Activated gamma-delta T cell (primary cell): ENCODE results near the gene ZNF354C.
"Not testable (repeated sequence)": the region's sequence is repeated elsewhere in the genome, so short reads cannot be mapped to it uniquely, and the experiment has no call there.

Source experiments
- DNase-seq: peaks from one replicate; lab custom pipeline; 2025; lab: John Stamatoyannopoulos, UW
- total RNA-seq, 2 donors: gene quantifications; one replicate each; lab custom pipeline; 2026; lab: John Stamatoyannopoulos, UW

Gene ZNF354C
- total RNA-seq: 31.1 to 48.3 reads per million in 2 donors

- peak; percentile 79 for DNase-seq
Observed at GRCh38 chr5:179060116-179061008, at the start of gene ZNF354C. ZNF354C (plus strand) TSS chr5:179060373; CDS start chr5:179062069, 1,696 bp downstream.

GRCh38 chr5:179023528-179024189 lies 36.5 kb upstream of the ZNF354C start, which contains the start of gene ZNF879:
ZNF879 (plus strand) TSS chr5:179023804; CDS start chr5:179025005, 1,201 bp downstream.
- peak; percentile 90 for DNase-seq

GRCh38 chr5:179033004-179033580 lies 27.1 kb upstream of the ZNF354C start:
- DNase-seq: no peak

GRCh38 chr5:179044765-179045164 lies 15.4 kb upstream of the ZNF354C start:
- no peak for DNase-seq

GRCh38 chr5:179051784-179052183 lies 8.4 kb upstream of the ZNF354C start:
- no peak for DNase-seq

GRCh38 chr5:179054036-179054785 lies 6.0 kb upstream of the ZNF354C start:
- DNase-seq: no peak

GRCh38 chr5:179054876-179055275 lies 5.3 kb upstream of the ZNF354C start:
- no peak for DNase-seq

- DNase-seq: no peak
Observed at GRCh38 chr5:179055436-179055835, 4.7 kb upstream of the ZNF354C start.

GRCh38 chr5:179055841-179056240 lies 4.3 kb upstream of the ZNF354C start:
- DNase-seq: no peak

GRCh38 chr5:179061025-179061424 lies 852 bp downstream of the ZNF354C start:
- no peak for DNase-seq

- DNase-seq: no peak
Observed at GRCh38 chr5:179065703-179066102, 5.5 kb downstream of the ZNF354C start.

- no peak for DNase-seq
Observed at GRCh38 chr5:179079165-179079987, 19.2 kb downstream of the ZNF354C start.

GRCh38 chr5:179080724-179081123 lies 20.6 kb downstream of the ZNF354C start:
- no peak for DNase-seq

GRCh38 chr5:179089502-179089901 lies 29.3 kb downstream of the ZNF354C start:
- no peak for DNase-seq

GRCh38 chr5:179101282-179101681 lies 41.1 kb downstream of the ZNF354C start:
- not testable (repeated sequence) for DNase-seq

GRCh38 chr5:179110528-179110927 lies 50.4 kb downstream of the ZNF354C start:
- no peak for DNase-seq

- DNase-seq: no peak
Observed at GRCh38 chr5:179111267-179112207, 51.4 kb downstream of the ZNF354C start.

GRCh38 chr5:179112469-179113142 lies 52.4 kb downstream of the ZNF354C start:
- no peak for DNase-seq

- DNase-seq: no peak
Observed at GRCh38 chr5:179113143-179113530, 53.0 kb downstream of the ZNF354C start.
